ENCODE data around the gene ZFP62.
A peak's percentile ranks its signal among the peaks of the same experiment; 100 is the strongest.

ZFP62 gene

GRCh38 chr5:180811623-180812124, 49.4 kb downstream of the ZFP62 start:
- DNase-seq: no peak
- Histone ChIP-seq H3K27ac (no peak overlapping the region), H3K4me3 (ENCODE audit: low read depth, low read length) (no peak overlapping the region), H3K27me3 (replicated peaks) (no peaks in the 10 kb centered on the region), H3K36me3 (replicated peaks) (no peaks in the 10 kb centered on the region)
- in situ Hi-C loops (cut with HindIII; ENCODE audit: low pct_ligation_motif_present, low sequenced_read_pairs): no loop called here
- no peak for TF ChIP-seq CTCF (IDR thresholded peaks at IDR 0.05; ENCODE audit: low read depth, low read length, missing control alignments)

GRCh38 chr5:180810959-180811622, 50.0 kb downstream of the ZFP62 start:
- H3K36me3 ChIP-seq (replicated peaks): no peaks in the 10 kb centered on the region
- peak overlapping the region; percentile 84 for H3K4me3 ChIP-seq (ENCODE audit: low read depth, low read length)
- H3K27ac ChIP-seq: peak overlapping the region; percentile 88
- no peaks in the 10 kb centered on the region for H3K27me3 ChIP-seq (replicated peaks)
- in situ Hi-C loops (cut with HindIII; ENCODE audit: low pct_ligation_motif_present, low sequenced_read_pairs): no loop called here
- no peak for TF ChIP-seq CTCF (IDR thresholded peaks at IDR 0.05; ENCODE audit: low read depth, low read length, missing control alignments)
- peak; percentile 27 for DNase-seq

- no peak for TF ChIP-seq CTCF (IDR thresholded peaks at IDR 0.05; ENCODE audit: low read depth, low read length, missing control alignments)
- Histone ChIP-seq H3K27me3 (replicated peaks) (no peaks in the 10 kb centered on the region), H3K4me3 (ENCODE audit: low read depth, low read length) (peak overlapping the region; percentile 84), H3K36me3 (replicated peaks) (no peaks in the 10 kb centered on the region), H3K27ac (peak overlapping the region; percentile 88)
- in situ Hi-C loops (cut with HindIII; ENCODE audit: low pct_ligation_motif_present, low sequenced_read_pairs): no loop called here
- peak; percentile 81 for DNase-seq
These were observed 50.7 kb downstream of the ZFP62 start for GRCh38 chr5:180810210-180810958.

- Histone ChIP-seq H3K4me3 (ENCODE audit: low read depth, low read length) (peak overlapping the region; percentile 84), H3K27me3 (replicated peaks) (no peaks in the 10 kb centered on the region), H3K36me3 (replicated peaks) (no peaks in the 10 kb centered on the region), H3K27ac (peak overlapping the region; percentile 88)
- TF ChIP-seq CTCF (IDR thresholded peaks at IDR 0.05; ENCODE audit: low read depth, low read length, missing control alignments): no peak
- in situ Hi-C loops (cut with HindIII; ENCODE audit: low pct_ligation_motif_present, low sequenced_read_pairs): no loop called here
- peak; percentile 85 for DNase-seq
These were observed 51.5 kb downstream of the ZFP62 start for GRCh38 chr5:180809403-180810209.

- no peak for TF ChIP-seq CTCF (IDR thresholded peaks at IDR 0.05; ENCODE audit: low read depth, low read length, missing control alignments)
- Histone ChIP-seq H3K4me3 (ENCODE audit: low read depth, low read length) (no peak overlapping the region), H3K27ac (no peak overlapping the region), H3K36me3 (replicated peaks) (no peaks in the 10 kb centered on the region), H3K27me3 (replicated peaks) (no peaks in the 10 kb centered on the region)
- DNase-seq: no peak
- in situ Hi-C loops (cut with HindIII; ENCODE audit: low pct_ligation_motif_present, low sequenced_read_pairs): no loop called here
These were observed 52.5 kb downstream of the ZFP62 start for GRCh38 chr5:180808461-180809000.

All from brain microvascular endothelial cell (primary cell).